GM12878 (cell line): ENCODE measurements around the gene CBX2.

ENCODE experiments used
- CREM ChIP-seq: IDR thresholded peaks from 2 replicates; pipeline ENCODE4 v1.6.1; 2014; ENCODE audit warnings: antibody characterized with exemption, low read depth
- RCOR1 ChIP-seq: conservative IDR thresholded peaks from 2 replicates; pipeline ENCODE4 v1.6.1; 2012; ENCODE audit warnings: low read depth, low read length, improper control_type of control experiment
- YBX1 ChIP-seq: fragments of 450-650 bp; IDR thresholded peaks from 2 replicates; pipeline ENCODE4 v1.6.1; 2016; ENCODE audit warnings: antibody characterized with exemption
- ZNF274 ChIP-seq: IDR thresholded peaks from one replicate; pipeline ENCODE4 v1.8.0; 2011; ENCODE audit not compliant: insufficient read length, insufficient read depth

- TF ChIP-seq CREM, result no peak
- no peak for TF ChIP-seq YBX1
- TF ChIP-seq ZNF274, result no peak
- no peak for TF ChIP-seq RCOR1
Observed at GRCh38 chr17:79779084-79779529, 1.2 kb downstream of the CBX2 start.
